ENCODE results near the gene ALG12.

ALG12 gene

DNA sequence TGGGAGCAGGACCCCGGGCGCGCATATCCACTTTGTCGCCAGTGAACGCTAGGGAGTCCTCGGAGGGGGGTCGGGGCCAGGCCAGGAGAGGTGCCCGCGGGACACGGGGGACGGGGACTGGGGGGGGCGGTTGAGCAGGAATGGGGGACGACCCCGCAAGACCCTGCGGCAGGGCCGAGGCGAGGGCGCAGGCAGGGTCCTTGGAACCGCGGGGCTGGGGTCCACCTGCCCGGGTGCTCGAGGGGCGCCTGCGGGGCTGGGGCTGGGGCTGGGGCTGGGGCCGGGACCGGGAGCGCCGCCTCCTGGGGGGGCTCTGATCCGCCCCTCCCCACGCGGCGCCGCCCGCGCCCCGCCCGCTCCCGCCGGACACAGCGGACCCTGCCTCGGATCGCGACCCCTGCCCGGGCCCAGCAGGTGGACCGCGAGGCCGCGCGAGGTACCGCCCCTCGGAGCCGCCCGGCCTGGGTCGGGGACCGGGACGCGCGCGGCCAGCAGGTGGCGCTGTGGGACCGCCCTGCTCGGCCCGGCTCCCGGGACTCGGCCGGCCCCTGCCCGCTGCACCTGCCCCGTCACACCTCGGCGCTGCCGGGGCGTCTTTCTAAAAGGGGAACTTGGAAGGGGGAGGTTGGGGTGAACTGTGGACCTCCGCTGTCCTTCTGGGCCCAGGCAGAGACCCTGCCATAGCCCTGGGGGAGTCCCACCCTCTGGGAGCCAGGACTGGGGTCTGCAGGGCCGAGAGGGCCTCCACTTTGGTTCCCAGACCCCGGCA, 11.2 kb upstream of the ALG12 start:
- peak; percentile 79 to 81 for DNase-seq

DNA sequence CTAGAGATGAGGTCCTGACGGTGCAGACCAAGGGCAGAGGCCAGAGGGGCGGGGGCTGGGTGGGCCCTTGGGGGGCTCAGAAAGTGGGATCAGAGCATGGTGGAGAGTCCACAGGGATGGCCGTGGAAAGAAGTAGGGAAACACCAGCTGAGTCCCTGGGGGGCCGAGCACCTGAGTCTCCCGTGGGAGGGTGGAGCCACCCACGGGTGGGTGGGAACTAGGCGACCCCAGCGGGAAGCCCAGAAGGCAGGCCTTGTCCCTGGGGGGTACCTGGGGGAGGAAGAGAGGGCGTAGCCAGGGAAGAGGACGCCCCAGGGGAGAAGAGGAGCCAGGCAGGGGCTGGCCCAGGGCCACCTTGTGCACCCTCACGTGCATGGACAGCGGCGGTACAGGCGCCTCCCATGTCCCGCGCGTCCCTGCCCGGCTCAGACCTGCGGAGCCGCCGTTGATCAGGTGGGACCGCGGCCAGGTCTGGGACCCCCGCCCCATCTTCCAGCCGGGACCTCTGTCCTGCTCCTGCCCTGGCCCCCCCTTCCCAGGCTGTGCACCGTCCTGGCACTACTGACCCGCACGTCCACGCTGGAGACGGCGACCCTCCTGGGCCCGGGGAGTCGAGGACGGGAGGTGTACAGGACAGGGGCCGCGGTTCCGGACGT, 10.4 kb upstream of the ALG12 start:
- no peak for DNase-seq

DNA sequence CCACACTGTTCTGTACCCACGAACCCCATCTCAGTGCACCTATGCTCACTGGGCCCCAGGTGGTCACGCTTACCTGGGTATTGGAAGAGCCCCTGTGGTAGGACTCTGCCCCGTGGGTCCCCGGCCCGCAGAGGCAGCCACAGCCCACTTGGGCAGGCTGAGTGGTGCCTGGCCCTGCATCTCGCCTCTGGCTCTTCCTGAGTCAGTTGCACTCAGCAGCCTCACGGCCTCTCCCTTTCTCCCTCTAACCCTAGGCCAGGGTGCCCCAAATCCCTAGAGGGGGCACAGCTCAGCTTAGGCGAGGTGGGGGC, 9.9 kb upstream of the ALG12 start:
- no peak for DNase-seq

DNA sequence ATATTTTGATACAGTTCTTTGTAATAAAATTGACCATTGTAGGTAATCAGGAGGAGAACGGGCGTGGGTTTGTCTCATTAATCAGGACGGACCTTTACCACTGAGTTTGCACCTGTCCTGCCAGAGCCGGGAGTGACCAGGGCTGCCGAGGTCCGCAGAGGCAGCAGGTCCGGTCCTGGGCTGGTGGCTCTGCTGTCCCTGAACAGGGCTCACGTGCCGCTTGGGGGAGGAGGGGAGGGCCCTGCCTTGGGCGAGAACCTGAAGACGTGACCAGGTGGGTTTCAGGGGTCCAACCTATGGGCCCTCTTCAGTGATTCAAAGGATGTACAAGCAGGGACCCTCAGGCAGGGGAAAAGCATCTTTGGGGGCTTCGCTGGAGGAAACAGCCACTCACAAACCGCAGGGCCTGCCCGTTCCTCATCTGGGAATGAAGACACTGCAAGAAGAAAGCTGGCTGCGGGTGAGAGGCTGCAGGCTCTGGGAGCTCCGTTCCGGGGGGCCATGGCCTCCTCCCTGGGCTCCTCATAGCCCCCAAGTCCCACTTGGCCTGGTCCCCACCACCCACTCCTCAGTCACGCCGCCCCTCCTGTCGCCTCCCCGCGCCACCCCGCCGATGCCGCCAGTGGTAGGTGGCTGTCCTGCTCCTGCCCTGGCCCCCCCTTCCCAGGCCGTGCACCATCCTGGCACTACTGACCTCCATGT, 9.4 kb upstream of the ALG12 start:
- no peak for DNase-seq

DNA sequence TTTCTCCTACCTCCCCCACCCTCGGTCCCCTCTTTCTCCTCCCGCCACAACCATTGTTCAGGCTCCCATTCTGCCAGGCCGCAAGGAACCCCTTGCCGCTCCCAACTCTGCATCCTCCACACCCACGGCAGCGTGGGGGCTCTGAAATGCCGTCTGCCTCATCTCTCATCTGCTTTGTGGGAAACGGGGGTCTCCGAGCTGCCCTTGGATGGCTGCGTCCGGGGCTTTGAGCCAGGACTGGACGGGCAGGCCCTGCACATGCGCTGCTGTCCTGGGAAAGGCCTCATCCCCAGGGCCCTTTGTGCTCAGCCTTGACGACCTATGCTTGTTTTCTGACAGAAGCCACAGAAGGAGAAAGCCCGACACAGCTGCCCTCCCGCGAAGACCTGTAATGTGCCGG, 8.7 kb upstream of the ALG12 start:
- DNase-seq = no peak

DNA sequence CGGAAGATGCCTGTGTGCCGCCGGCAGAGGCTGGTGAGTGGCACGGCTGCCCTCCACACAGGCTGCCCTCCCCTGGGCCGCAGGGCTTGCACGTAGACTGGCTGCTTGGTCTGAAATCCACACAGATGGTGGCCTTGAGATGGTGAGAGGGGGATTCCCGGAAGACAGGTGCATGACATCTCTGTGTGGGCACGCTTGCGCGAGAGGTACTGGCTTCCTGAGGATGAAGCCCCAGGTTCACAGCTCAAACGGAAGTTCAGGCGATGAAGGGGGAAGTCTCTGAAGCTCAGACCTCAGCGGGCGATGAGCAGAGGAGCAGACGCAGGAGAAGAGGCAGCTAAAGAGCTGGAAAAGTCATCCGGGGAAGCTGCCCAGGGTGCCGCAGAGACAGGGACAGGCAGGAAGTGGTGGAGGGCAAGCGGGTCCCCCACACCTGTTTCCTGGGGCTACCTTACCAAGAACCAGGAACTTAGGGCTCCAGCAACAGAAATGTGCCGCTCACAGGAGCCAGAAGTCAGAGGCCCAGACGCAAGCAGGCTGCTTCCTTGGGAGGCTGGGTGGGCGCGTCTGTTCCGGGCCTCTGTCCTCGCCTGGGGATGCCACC, 7.4 kb upstream of the ALG12 start:
- DNase-seq = peak; percentile 86 to 89

DNA sequence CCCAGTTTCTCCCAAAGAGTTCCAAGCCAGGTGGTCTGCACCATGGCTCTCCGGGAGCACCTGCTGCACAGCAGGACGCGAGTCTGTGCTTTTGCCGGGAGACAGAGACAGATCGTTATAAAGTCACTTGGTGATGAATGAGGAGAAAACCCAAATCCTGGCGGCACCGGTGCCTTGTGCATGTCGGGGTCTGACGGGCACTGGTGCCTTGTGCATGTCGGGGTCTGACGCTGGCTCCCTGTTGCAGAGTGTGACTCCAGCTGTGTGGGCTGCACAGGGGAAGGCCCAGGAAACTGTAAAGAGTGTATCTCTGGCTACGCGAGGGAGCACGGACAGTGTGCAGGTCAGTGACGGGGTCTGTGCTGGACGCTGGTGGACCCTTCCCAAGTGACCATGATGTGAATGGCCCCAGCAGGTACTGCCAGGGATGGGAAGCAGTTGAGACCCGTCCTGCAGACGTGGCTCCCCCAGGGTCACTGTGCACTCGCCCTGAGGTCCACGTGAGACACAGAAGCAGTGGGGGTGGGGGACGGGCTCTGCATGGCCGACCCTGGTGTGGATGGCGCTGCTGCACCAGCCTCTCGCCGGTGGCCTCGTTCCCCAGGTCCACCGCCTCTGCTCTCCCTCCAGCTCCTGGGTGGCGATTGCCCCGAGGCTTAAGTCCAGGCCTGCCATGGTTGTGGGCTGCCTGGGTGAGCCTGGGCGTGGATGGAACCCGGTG, 6.0 kb upstream of the ALG12 start:
- DNase-seq = no peak

DNA sequence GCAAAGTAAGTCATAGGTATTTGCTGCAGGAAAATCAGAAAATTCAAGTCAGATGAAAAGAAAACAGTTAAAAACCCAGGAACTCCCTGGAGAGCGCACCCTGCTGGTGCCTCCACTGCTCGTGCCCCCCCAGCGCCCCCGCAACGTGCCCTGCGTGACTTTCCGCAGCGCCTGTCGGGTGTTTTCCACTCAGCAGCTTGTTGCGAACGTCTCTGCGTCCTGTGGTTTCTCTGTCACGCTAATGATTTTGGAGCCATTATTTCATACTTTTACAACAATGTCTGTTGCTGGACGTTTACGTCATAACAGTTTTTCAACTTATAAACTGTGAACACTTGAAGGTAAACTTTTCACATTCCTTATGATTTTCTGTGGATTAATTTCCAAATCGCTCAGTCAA, 5.2 kb upstream of the ALG12 start:
- DNase-seq = peak; percentile 37 to 57

DNA sequence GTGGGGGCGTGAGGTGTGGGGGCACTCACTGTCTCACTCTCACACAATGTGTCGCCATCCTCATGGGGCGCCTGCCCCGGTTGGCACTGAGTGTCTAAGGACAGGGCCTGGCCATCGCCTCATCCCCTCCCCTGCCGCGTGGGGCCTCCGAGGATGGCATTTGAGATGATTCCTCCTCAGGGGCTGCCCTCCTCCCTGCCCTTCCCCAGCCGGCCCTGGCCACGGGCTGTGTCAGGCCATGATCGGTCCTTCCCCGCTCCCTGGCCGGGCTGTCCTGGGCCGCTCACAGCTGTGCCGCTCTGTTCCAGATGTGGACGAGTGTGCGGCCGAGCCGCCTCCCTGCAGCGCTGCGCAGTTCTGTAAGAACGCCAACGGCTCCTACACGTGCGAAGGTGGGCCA, 4.7 kb upstream of the ALG12 start:
- no peak for DNase-seq

DNA sequence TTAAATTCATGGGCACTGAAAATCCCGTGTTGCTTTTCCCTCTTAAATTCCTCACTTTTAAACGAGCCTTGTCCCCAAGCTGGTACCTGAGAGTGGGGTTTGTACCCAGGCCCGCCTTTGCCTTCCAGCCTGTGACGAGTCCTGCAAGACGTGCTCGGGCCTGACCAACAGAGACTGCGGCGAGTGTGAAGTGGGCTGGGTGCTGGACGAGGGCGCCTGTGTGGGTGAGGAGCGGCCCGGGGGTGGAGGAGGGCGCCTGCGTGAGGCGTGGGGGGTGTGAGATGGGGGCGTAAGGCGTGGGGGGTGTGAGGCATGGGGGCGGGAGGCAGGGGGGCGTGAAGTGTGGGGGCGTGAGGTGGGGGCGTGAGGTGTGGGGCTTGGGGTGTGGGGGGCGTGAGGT, 4.2 kb upstream of the ALG12 start:
- no peak for DNase-seq

DNA sequence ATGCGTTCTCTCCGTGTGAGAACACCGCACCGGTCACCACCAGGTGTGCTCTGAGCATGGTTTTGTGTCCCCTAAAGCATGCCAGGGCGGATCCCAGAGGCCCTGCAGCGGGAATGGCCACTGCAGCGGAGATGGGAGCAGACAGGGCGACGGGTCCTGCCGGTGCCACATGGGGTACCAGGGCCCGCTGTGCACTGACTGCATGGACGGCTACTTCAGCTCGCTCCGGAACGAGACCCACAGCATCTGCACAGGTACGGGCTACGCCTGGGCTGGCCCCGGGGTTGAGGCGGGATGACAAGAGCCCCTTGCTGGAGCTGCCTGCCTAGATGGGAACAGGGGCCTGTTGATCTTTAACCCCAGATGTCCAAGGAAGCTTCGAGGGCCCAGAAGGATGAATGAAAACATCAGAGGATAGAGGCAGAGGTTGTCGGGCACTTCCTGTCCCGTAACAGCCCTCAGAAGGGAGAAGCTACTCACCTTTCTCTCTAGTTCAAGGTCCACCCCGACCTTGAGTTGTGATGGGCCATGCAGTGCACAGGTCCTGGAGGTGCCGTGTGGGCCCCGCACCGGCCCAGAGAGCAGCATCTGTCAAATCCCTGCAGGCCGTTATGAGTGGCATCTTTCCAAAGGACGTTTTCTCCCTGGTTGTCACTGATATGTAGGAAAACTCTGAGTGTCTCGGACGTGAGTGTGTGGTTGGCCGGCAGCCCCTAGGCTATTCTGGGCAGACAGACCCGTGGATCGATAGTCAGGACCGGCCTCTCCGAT, 3.5 kb upstream of the ALG12 start:
- DNase-seq = no peak

DNA sequence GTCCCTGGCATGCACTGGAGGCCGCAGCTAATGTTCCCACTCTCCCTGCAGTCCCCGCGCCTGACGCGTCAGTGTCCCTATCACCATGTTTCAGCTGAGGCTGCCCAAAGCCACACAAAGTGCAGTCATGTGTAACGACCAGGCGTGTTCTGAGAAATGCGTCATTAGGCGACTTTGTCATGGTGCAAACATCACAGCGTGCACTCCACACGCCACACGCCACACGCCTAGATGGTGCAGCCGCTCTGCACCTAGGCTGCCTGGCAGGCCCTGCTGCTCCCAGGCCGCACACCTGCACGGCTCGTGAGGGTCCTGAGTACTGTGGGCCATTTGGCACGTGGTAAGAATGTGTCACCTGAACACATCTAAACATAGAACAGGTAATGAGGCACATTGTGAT, 2.6 kb upstream of the ALG12 start:
- no peak for DNase-seq

DNA sequence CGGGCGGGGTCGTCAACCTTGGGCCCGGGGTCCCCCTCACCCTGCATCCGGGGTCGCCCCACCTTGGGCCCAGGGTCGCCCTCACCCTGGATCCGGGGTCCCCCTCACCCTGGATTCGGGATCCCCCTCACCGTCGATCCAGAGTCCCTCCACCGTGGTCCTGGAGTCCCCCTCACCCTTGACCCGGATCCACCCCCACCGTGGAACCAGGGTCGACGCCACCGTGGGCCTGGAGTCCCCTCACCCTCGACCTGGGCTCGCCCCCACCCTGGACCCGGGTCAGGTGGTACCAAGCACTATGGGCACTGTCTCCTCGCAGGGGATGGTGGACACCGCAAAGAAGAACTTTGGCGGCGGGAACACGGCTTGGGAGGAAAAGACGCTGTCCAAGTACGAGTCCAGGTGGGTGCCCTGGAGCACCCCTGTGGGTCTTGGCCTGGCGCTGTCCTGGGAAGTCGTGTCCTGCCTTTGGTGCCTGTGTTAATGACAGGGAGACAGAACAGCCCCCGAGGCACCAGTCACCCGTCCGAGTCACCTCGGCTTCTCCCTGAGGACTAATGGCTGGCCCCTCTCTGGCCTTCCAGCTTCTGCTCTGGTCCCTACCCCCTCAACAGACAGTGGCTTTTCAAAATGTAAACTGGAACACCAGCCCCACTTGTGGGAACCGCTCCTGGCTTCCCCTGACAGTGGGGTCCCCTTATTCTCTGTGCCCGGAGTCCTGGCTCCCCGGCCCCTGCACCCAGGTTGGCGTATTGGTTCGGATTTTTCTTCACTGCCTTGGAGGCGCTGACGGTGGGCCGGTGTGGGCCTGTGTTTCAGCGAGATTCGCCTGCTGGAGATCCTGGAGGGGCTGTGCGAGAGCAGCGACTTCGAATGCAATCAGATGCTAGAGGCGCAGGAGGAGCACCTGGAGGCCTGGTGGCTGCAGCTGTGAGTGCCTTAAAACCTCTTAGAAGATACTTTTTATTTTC, 958 bp upstream of the ALG12 start:
- DNase-seq = no peak

DNA sequence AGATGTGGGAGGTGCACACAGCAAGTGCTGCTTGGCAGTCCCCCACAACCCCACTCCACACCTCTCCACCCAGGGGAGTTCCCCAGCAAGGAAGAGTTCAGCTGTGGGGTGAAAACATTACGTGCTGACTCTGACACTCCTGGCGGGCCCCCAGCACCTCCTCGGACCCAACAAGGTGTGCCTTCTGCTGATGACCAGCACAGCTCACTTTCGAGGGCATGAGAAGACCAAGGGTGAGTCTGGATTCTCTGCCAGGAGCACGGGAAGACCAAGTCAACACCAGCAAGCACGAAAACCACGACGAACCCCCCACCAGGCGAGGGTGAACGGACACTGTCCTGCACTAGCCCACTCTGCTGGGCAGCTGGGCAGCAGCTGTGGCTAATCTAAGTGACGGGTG, 1.4 kb downstream of the ALG12 start:
- peak in 1 of 2 donors; percentile 16 for DNase-seq

DNA sequence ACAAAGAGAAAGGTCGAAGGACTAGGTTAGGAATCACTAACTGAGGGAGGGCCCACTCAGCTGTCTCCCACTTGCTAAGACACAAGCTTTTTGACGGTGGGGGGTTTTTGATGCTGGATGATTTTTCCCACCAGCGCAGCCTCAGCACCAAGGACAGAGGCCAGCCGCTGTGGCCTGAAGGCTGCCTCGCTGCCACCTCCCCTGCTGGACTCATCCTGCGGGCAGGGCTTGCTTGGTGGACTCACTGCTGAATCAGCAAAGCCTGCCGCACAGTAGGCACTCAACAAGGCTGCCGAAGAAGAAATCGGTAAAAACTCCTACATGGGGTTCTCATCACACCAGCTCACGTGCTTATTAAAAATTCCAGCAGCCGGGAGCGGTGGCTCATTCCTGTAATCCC, 2.6 kb downstream of the ALG12 start:
- no peak for DNase-seq

DNA sequence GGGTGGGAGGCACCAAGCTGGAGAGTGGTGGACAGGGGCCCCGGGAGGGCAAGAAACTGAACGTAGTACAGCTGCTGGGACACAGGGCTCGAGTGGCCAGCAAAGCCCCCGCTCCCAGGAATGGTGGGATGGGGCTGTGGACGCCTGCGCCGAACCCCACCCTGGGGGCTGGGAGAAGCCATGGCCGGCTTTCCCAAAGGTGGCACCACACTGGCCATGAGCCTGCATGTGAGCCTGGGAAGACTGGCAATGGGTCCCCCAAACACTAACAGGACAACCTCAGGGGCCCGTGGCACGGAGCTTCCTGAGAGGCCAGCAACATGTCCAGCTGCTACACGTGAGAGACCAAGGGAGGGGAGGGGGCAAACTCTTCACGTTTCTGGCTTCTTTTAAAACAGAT, 4.0 kb downstream of the ALG12 start:
- DNase-seq = no peak

DNA sequence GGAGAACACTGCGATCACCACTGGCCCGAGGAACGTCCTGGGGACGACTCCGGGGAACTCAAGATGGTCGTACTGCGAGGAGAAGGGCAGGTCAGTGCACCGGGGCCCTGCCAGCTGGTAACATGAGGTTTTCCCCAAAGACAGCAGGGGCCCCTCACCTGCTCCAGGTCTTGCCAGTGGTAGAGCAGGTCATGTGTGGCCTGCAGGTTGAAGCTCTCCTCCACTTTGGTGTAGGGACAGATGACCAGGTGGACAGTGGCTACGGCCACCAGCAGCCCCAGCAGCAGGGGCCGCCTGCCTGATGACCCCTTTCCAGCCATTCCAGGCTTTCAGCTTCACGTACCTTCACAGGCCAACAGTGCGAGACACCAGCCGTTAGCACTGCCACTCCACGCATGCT, 4.8 kb downstream of the ALG12 start:
- DNase-seq = no peak

DNA sequence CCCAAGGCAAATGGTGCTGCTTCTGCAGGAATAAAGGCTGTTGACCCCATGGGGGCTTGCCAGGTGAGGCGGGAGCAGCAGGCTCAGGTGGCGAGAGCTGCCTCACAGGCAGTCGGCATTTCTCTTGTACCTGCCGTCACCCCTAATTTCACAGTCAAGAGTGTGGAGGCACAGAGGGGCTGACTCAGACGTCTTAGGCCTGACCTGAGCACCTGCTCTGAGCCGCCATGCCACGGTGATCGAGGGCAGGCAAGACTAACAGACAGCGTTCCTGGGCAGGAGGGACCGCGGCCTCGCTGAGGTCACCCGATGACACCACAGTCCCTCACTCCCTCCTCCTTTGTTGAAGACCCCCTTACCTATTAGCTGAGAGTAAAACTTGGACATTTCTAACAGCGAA, 5.2 kb downstream of the ALG12 start:
- no peak for DNase-seq

DNA sequence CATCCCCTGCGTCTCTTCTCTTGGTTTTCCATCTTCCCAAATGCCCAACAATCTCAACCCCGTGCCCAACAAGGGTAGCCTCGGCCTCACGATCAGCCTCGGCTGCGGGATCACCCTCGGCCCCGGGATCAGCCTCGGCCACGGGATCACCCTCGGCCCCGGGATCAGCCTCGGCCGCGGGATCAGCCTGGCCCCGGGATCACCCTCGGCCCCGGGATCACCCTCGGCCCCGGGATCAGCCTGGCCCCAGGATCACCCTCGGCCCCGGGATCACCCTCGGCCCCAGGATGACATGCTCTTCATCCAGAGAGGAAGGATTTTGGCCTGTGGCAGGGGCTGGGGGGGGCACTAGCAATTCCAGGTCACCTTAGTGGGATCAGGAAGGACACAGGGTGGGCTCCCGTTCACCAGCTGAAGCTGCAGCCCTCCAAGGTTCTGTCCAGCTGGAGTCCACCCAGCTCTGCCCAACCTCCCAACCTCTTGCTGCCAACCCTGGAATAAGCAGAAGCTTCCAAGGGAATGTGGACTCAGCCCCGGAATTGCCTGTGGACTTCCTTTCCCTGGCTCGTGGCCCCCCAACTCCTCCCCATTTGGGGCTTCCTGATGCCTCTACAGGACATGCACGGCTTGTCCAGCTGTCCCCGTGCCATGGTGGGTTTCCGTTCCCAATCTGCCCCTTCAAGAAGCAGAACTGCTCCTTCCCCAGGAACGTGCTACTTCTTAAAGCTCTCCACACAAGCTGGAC, 6.2 kb downstream of the ALG12 start:
- DNase-seq = no peak
